HG03439 (cell line): ENCODE measurements around the gene MGAT1.

ENCODE experiments used
- ATAC-seq: cut with Tn5 transposase; IDR thresholded peaks from one replicate; pipeline ENCODE4 v1.9.1; 2021; ENCODE audit warnings: mild to moderate bottlenecking, moderate library complexity; ENCODE audit not compliant: unreplicated experiment

The MGAT1 gene

GRCh38 chr5:180824630-180825476 is 22.2 kb upstream of the MGAT1 start:
- ATAC-seq, result no peak

GRCh38 chr5:180823940-180824629 is 21.5 kb upstream of the MGAT1 start:
- ATAC-seq, result no peak

- no peak for ATAC-seq
These were observed 20.7 kb upstream of the MGAT1 start for GRCh38 chr5:180823346-180823745.

GRCh38 chr5:180821538-180821937 is 18.9 kb upstream of the MGAT1 start:
- ATAC-seq, result no peak

- ATAC-seq, result peak; percentile 74
These were observed 18.2 kb upstream of the MGAT1 start for GRCh38 chr5:180820788-180821321.

GRCh38 chr5:180818677-180819341 is 16.2 kb upstream of the MGAT1 start:
- ATAC-seq, result no peak

- ATAC-seq, result no peak
These were observed 15.5 kb upstream of the MGAT1 start for GRCh38 chr5:180817893-180818674.

GRCh38 chr5:180816608-180817534 is 14.3 kb upstream of the MGAT1 start:
- ATAC-seq, result no peak

- ATAC-seq, result no peak
These were observed 12.8 kb upstream of the MGAT1 start for GRCh38 chr5:180815293-180815917.

- ATAC-seq, result no peak
These were observed 10.8 kb upstream of the MGAT1 start for GRCh38 chr5:180813420-180813819.

- no peak for ATAC-seq
These were observed 9.1 kb upstream of the MGAT1 start for GRCh38 chr5:180811623-180812124.

GRCh38 chr5:180810959-180811622 is 8.5 kb upstream of the MGAT1 start:
- ATAC-seq, result no peak

- peak; percentile 55 for ATAC-seq
These were observed 7.8 kb upstream of the MGAT1 start for GRCh38 chr5:180810210-180810958.

- ATAC-seq, result peak; percentile 59
These were observed 7.0 kb upstream of the MGAT1 start for GRCh38 chr5:180809403-180810209.

- no peak for ATAC-seq
These were observed 5.9 kb upstream of the MGAT1 start for GRCh38 chr5:180808461-180809000.

- no peak for ATAC-seq
These were observed 5.2 kb upstream of the MGAT1 start for GRCh38 chr5:180807654-180808414.
